ENCODE measurements around the gene TMEM40.

- TF ChIP-seq CTCF (IDR thresholded peaks at IDR 0.05) (no peak), POLR2A (IDR thresholded peaks at IDR 0.05) (no peak)
Measured at GRCh38 chr3:12752809-12753208, 6.2 kb downstream of the TMEM40 start.

Data from thyroid gland (tissue), 4 donors.